ENCODE data around the gene SPAST.

GRCh38 chr2:32124660-32125059 is 61.3 kb downstream of the SPAST start:
- TF ChIP-seq POLR2AphosphoS5 (IDR thresholded peaks at IDR 0.05; ENCODE audit: borderline replicate concordance, low read depth, low read length) = no peak
- no peak for TF ChIP-seq EZH2 (IDR thresholded peaks at IDR 0.05)

All from SK-N-MC (cell line).